Measurements from ENCODE around the gene DISC1.
"Not testable (repeated sequence)": the region's sequence is repeated elsewhere in the genome, so short reads cannot be mapped to it uniquely, and the experiment has no call there.

DISC1 gene

DNA sequence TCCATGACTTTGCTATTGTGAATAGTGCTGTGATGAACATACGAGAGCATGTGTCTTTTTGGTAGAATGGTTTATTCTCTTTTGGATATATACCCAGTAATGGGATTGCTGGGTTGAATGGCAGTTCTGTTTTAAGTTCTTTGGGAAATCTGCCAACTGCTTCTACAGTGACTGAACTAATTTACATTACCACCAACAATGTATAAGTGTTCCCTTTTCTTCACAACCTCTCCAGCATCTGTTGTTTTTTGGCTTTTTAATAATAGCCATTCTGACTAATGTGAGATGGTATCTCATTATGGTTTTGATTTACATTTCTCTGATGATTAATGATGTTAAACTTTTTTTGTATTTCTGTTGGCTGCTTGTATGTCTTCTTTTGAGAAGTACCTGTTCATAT is 335.2 kb downstream of the DISC1 start:
- DNase-seq (ENCODE audit: low spot score) = not testable (repeated sequence)

DNA sequence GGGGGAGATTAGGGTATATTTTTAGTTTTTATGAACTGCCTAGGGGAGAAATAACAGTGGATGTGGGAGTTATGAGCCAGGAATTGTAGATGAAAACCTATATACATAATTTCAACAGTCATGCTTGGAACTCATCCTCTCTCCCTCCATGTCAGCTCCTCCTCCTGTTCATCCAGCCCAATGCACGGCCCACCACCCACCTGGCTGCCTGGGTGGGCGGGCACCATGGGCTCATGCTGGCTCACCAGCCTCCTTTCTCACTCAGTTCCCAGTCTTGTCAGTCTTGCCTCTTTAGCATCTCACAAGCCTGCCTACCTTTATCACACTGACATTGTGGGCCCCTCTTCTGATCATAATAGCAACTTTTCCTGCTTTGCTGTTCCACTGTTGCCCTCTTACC is 336.0 kb downstream of the DISC1 start:
- DNase-seq (ENCODE audit: low spot score) = no peak

DNA sequence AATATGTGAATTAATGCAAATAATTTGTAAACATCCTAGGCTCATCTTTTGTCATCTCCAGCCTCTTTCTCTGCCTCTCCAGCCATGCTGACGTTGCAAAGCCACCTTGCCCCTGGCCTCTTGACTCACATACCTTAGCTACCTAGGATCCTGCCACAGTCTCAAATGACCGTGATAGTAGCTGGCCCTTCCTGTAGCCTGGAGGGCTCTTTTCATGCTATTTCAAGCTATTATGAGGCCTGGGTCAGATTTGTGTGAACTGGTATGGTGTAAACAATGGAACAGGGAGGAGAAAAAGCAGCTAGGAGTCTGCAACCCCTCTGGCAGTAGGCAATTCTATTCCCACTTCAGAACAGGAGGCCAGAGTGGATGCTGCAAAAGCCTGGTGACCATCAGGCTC is 337.7 kb downstream of the DISC1 start:
- no peak for DNase-seq (ENCODE audit: low spot score)

DNA sequence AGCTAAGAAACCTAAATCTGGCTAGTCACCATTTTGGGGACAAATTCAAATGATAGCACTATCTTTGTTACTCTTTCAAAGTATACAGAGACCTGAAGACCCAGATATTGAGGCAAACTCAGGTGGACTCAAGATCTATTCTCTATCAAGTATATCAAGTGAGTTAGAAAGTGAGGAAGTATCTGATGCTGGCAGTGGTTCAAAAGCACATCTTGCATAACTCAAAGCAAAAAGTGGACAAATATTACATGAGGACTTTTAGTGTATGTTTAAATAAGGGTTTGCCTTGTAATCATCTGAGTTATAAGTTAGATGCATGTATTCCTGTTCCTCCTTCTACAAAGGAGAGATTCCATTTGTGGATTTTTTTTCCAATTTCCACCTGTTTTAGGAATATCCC is 338.4 kb downstream of the DISC1 start:
- no peak for DNase-seq (ENCODE audit: low spot score)

DNA sequence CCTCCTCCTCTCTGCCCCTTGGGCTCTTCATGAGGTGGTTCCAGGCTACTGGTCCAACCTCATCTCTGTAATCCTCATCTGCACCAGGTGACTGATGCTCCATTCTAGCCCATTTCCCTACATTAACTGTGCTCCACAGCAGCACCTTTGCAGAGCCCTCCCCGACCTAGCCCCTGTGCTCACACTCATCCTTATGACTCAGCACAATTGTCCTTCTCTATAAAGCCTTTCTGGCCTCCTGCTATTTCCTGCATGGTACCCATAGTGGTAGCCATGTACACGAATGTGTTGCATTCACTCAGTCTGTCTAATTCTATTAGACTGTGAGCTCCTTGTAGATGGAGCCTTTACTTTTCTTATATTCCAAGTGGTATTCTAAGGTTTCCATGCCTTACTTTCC is 339.0 kb downstream of the DISC1 start:
- DNase-seq (ENCODE audit: low spot score) = no peak

DNA sequence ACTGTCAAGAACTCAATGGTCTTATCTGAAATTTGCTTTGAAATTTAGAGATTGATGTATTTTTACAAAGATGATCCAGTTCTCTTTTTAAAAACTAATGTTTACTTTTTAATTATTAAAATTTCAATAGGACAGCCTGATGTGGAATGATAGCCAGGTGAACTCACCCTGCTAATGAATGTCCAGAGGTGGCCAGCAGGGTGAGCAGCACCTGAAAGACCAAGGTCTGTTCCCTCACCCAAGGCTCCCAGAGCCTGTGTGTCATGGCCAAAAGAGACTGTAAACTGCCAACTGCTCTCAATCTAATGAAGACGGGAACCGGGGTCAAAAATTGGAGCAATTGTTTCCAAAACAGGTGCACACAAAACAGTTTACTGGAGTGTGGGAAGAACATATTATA is 340.4 kb downstream of the DISC1 start:
- no peak for DNase-seq (ENCODE audit: low spot score)

DNA sequence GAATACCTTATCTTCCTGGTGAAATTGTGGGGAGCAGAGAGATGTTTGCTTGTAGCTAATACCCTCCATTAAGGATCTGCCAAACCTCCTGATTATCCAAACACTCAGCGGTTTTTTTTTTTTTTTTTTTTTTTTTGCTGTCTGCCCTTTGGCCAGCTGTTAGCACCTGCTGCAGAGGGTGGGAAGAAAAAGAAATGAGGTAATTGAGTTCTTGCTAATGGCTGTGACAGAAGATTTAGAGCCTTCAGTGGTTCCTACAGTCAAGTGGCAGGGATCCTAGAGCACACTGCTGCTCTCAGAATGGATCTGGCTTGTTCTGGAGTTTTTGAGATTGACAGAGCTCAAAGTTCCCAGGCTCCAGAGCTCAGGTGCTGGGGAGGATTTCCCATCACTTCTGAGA is 342.5 kb downstream of the DISC1 start:
- DNase-seq (ENCODE audit: low spot score) = no peak

DNA sequence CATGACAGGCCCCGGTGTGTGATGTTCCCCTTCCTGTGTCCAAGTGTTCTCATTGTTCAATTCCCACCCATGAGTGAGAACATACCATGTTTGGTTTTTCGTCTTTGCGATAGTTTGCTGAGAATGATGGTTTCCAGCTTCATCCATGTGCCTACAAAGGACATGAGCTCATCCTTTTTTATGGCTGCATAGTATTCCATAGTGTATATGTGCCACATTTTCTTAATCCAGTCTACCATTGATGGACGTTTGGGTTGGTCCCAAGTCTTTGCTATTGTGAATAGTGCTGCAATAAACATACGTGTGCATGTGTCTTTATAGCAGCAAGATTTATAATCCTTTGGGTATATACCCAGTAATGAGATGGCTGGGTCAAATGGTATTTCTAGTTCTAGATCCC is 343.2 kb downstream of the DISC1 start:
- not testable (repeated sequence) for DNase-seq (ENCODE audit: low spot score)

DNA sequence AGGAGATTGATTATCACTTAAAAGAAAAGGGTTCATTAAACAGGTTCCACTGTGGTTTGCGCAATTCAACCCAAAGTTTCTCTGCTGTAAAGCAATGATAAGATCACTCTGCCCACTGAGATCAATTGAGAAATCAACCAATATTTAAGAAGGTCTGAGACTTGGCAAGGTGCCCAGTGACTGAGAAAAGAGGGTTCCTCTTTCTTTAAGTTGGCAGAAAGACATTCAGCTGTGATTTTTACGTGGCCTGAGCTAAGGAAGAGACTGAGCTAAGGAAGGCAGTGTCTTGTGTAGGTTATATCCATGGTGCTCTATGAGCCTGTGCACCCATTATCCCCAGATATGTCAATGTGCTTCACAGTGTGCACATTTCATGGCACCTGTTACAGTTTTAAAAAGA is 344.1 kb downstream of the DISC1 start:
- no peak for DNase-seq (ENCODE audit: low spot score)

DNA sequence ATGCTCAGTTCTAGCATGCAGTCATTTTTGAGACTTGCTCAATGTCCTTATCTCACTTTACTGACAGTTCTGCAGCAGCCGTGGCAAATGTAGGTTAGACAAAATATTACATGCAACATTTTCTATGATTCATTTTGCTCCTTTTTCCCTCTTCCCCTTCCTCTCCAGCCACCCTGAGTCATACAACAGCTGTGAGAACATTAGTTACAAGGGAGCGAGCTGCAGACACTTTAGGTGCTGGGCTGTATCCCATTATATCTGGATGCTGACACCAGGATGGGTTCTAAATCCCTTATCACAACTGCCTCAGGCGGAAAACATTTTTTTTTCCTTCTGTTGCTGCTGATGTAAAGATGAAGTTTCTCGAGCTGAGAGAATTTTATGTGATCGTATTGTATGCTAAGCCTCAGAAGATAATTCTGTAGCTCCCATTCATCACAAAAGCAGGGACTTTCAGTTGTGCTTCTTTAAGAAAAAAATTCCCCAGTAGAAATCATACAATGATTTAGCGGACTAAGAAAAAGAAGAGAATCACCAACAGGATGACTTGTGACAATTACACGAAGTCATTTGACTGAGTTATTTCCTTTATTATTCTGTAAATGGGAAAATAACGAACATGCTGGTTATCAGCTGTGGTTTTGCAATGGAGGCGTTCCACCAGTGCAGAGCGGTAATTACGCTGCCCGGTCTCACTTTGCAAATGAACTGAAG is 345.0 kb downstream of the DISC1 start:
- DNase-seq (ENCODE audit: low spot score) = no peak

DNA sequence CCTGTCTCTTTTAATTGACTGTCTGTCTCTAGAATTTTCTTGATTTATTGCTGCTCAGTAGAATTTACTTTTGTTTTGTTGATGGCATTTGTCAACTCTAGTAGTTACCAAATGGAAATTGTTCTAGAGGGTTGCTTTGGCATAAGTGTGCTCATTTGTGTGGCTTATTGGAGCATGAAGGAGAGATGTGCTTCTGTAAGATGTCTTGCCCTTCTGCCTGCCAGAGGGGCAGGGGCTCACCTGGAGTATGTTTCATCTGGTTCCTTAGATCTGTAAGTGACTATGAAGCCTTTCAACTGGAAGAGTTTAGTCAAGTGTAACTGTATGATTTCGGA is 345.5 kb downstream of the DISC1 start:
- DNase-seq (ENCODE audit: low spot score) = no peak

DNA sequence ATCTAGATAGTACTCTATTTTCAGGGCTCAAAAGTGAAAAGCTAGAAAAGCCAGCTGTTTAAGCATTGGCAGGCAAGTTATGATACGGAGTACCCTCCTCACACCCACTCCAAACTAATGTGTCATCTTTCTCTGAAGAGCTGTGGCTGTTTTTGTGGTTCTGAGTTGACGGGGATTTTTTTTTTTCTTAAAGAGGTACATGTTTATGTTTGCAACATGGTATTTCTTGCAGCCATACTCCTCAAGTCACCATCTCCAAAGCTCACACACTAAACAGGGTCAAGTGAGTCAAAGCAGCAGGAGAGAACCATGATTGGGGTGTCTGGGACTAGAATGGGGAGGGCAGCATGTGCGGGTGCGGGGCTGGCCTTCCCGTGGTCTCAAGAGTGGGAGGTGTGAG is 347.2 kb downstream of the DISC1 start:
- DNase-seq (ENCODE audit: low spot score) = no peak

DNA sequence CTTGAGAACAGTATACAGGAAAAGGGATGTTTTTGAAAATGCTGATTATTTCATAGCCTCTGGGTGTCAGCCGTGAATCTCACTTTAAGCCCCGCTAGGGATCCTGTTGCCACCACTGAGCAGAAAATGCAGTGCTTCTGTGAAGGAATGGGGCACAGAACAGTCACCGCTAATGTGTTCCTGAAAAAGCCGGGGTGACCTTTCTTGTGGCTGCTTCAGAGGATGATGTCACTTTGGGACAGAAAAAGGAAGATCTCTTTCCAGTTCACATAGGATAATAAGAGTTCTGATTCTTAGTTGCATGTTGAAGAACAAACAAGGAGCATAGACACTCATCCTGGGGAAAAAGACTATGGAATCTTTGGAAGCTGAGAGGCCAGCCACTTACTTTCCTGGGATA is 349.6 kb downstream of the DISC1 start:
- no peak for DNase-seq (ENCODE audit: low spot score)

DNA sequence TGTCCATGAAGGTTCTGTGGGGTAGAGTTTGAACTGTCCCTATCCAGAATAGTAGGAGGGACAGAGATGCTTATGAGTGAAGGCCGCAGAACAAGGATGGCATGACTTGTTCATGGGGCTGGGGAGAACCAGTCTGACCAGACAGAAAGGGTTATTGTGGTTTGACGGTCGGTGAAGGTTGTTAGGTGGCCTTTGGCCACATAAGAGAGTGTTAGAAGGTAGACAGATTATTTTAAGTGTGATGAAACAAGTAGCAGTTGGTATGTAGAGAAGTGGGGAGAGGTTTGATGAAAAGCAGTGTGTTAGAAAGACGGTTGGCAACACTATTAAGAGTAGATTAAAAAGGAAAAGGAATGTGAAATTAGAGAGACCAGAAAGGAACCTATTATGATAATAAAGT is 355.1 kb downstream of the DISC1 start:
- no peak for DNase-seq (ENCODE audit: low spot score)

DNA sequence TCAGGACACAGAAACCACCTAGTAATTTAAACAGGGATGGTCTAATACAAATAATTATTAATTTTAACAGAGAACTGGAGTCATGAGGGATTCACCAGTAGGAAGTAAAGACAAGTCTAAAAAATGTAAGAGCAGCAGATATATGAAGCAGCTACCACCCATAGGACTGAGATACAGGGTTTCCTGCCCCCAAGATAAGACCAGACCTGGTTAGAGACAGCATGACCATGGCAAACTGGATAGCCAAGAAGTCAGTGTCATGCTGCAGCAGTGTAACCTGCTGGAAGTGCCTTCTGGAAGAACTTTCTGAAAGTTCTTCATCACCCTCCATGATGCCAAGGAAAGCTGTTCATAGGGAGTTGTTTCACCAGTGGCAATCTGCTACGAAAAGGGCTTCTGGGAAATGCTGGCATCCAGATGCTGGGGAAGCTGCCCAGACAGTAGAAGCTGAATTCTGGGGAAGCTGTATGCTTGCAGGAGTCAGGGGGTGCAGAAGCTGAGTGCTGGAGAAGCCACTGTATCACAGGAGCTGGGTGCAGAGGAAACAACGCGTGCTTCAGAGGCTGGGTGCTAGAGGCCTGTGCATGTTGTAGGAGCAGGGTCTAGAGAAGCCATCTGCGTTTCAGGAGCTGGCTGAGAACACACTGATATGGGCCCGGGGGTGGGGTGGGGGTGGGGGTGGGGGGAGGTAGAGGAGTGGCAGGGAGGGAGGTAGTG is 356.4 kb downstream of the DISC1 start:
- DNase-seq (ENCODE audit: low spot score) = no peak

DNA sequence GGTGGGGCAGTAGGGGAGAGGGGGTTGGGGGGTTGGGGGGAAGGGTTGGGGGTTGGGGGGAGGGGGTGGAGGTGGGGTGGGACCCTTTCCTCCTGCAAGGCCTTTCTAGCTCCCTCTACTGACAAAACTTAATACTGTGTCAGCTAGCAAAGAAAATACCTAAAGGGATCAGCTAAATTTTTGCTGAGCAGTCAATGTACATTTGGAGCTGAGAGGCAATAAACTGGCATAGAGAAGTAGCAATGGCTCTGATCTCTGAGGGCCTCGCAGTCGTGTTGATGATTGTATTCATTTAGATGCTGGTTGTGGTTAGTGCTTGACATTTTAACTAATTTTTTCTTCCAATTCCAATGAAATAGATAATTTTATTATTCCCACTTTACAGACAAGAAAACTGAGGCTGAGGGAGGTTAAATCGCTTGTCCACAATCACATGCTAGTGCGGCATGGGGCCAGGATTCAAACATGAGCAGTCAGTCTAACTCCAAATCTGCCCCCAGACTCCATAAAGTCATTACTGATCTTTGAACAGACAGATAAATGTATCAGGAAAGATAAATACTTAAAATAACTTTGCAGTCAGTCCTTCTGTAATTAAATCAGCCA is 357.1 kb downstream of the DISC1 start:
- no peak for DNase-seq (ENCODE audit: low spot score)

DNA sequence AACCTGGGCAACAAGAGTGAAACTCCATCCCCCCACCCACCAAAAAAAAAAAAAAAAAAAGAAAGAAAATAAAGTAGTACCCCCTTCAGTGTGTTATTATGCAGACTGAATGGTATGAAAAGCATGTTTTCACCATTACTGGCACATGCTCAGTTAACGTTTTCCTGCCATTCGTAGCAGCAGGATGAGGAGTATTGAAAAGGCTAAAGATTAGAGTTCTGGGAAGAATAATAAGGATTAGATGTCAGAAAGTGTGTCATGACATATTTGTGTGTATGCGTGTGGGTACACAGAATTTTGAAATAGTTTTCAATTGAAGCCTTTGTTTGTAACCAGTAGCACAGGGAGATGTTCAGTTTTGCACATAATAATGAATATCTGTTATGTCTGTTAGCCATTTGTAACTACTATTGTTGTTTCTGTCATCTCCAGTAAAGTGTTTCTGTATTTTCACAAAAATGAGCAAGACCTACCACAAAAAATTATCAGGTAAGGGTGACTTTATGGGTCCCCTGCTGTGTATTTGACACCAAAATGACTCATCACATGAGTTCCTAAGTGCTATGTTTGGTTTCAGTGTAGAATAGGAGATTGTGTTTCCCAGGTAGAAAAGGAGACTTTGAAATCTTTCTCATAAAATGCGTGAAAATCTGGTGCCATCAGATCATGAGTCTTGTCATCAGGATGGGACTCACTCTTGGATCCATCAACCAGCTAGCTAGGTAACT is 358.9 kb downstream of the DISC1 start:
- no peak for DNase-seq (ENCODE audit: low spot score)

DNA sequence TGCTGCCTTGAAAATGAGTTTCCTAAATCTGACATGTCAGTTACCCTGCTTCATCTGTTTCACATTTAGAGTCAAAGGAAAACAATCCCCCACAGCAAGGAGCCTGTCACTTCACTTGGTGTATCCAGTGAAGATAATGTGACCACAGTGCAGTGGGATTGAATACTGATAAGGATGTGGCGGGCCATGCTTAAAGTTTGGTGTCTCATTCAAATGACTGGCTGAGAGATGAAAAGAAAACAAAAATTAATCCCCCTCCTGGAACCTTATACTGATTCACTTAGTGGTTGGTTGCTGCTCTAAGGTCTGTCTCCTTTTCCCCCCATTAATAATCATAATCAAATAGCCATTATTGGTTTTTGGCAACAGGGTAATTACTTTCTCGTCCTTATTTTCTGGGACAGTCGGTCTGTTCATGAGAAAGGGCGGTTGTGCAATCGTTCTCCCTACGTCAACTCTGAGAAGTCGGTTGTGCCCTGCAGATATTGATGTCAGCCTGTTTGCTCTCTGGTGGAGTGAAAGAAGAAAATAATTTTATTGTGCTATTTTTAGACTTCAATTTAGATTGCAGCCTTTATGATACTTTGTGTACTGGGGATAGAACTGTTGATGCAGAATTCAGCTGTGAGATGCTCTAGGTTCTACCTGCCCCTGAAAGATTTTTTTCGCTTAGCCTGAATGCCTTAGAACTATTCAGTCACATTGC is 360.2 kb downstream of the DISC1 start:
- no peak for DNase-seq (ENCODE audit: low spot score)

DNA sequence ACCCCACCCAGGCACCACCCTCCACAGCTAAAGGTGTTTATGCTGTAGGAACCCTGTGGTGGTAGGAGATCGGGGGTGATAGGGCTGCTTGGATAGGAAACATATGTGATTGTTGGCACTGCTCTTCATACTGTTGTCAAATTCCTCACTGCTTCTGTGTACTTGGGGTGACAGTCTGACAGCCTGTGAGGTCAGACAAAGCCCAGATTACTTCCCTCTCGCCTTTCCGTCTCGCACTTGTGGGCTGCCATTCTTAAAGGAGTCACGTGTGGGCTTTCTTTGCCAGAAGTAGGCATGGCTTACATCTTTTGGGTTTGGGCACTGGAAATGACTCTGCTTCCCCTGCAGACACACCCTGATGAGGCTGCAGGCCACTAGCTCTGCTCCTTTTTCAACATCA is 363.8 kb downstream of the DISC1 start:
- no peak for DNase-seq (ENCODE audit: low spot score)

DNA sequence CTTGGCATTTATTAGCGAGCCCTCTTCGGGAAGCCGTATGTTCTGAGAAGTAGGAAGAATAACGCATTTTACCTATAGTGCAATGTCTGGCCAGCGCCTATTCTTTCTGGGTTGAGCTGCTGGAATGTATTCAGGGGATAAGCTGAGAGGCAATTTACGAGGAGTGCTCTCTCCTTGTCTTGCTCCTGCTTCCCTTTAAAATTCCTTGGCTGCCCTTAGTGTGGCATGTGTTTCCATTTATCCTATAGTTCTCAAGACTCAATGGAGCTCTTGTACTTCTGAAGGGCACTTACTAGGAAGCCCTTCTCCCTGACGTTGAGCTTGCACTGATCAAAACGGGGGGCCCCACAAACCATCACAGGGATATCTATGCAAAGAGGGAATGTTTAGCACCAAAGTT is 364.6 kb downstream of the DISC1 start:
- no peak for DNase-seq (ENCODE audit: low spot score)

DNA sequence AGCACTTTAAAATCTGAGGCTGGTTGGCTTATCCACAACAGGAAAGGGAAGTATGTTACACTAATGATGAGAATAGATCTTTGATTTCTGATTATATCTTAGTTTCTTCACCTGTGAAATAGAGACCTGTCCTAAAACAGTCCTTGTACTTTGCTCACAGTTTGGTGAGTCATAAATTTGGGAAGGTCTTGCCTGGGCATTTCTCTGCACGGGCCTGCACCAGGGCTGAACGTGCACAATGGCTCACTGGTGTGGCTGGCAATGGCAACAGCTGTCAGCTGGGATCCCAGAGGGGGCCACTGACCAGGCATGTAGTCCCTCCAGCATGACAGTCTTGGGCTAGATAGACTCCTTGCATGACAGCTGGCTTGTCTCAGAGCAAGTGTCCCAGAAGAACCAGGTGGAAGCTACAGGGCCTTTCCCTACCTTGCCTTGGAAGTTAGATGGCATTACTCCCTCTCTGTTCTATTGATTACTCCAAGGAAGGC is 367.4 kb downstream of the DISC1 start:
- DNase-seq (ENCODE audit: low spot score) = no peak

DNA sequence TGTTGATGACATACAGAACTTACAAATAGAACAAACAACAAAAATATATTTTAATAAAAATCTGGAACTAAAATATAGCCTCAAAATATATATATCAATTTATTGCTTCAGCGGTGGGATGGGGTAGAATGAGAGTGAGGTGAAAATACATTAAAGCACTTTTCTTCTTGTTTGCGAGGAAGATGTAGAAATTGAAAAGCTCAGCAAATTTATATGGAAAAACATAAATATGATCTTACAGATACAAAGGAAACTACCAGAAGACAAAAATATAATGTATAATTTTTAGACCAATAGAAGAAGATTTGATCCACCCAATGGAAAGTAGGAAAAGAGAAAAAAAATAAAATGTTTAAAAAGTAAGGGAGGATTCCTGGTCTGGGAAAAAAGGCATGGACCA is 372.2 kb downstream of the DISC1 start:
- no peak for DNase-seq (ENCODE audit: low spot score)

Measured in putamen (tissue), 1 donor.